ENCODE results near the gene MAP1LC3B2. TPM values are rescaled to one million over a fixed set of nuclear protein-coding genes. Genes with fewer than 3 reads are reported as not detected.
A peak's percentile ranks its signal among the peaks of the same experiment; 100 is the strongest.

Gene MAP1LC3B2
- polyA plus RNA-seq, 1 experiment: 3.8 TPM

DNA sequence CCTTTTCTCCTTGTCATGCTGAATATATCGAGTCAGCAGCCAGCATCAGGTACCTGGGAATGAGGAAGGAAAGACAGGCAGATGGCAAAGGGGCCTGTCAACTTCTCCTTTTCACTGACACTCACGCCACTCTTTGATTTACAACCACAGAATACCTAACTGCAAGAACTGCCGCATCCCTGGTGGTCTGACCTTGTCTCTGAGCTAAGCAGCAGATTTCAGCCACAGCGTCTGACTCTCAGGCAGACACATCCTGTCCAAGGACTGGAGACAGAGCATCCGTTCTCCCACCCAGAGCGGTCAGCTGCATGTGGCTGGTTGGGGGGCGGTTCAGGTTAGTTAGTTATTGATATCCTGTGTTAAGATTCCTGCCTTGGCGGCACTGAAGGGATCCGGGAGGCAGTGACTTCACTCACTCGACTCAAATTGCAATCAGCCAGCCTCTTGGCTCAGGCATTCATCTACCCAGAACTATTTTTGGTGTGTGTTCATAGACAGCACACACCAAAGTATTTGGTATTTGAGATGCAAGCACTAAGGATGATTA is 11.2 kb upstream of the MAP1LC3B2 start:
- CTCF ChIA-PET: no interaction called here
- POLR2A ChIA-PET: no interaction called here
- no peak overlapping the region for H3K4me3 ChIP-seq (ENCODE audit: low read depth, low read length)
- no peak for DNase-seq (ENCODE audit: low read depth, low spot score)
- TF ChIP-seq, protein P1, sequence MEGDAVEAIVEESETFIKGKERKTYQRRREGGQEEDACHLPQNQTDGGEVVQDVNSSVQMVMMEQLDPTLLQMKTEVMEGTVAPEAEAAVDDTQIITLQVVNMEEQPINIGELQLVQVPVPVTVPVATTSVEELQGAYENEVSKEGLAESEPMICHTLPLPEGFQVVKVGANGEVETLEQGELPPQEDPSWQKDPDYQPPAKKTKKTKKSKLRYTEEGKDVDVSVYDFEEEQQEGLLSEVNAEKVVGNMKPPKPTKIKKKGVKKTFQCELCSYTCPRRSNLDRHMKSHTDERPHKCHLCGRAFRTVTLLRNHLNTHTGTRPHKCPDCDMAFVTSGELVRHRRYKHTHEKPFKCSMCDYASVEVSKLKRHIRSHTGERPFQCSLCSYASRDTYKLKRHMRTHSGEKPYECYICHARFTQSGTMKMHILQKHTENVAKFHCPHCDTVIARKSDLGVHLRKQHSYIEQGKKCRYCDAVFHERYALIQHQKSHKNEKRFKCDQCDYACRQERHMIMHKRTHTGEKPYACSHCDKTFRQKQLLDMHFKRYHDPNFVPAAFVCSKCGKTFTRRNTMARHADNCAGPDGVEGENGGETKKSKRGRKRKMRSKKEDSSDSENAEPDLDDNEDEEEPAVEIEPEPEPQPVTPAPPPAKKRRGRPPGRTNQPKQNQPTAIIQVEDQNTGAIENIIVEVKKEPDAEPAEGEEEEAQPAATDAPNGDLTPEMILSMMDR (IDR thresholded peaks at IDR 0.05; ENCODE audit: low read depth, low read length): no peak
- no peaks in the 10 kb centered on the region for H3K27me3 ChIP-seq (ENCODE audit: control insufficient read depth, insufficient read depth, low read length)
- H3K27ac ChIP-seq (ENCODE audit: low read depth, low read length): no peak overlapping the region
- H3K9me3 ChIP-seq (ENCODE audit: control insufficient read depth, insufficient read depth, low read length): no peaks in the 10 kb centered on the region; the same call in 1 of the 2 replicates

DNA sequence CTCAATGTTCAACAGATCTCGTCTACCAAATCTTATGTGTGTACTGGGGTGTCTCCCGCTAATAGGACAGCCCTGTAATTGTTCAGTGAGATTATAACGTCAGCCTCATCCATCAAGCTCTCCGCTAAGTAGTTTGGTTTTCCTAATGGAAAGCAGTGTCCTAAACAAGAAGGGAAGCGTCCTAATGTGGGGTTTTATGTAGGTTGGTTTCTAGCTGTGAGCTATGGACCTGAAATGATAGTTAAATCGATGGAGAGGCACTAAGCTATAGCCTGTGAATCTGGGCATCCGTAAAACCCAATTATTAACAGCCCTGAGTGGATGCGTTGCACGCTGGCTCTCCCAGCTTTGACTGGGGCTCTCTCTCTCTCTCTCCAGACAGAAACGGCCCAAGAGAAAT is 9.2 kb upstream of the MAP1LC3B2 start:
- H3K9me3 ChIP-seq (ENCODE audit: control insufficient read depth, insufficient read depth, low read length): no peaks in the 10 kb centered on the region; the same call in 1 of the 2 replicates
- H3K27me3 ChIP-seq (ENCODE audit: control insufficient read depth, insufficient read depth, low read length): no peaks in the 10 kb centered on the region
- H3K4me3 ChIP-seq (ENCODE audit: low read depth, low read length): no peak overlapping the region
- H3K27ac ChIP-seq (ENCODE audit: low read depth, low read length): no peak overlapping the region
- DNase-seq (ENCODE audit: low read depth, low spot score): no peak
- ChIA-PET POLR2A (no interaction called here), CTCF (no interaction called here)
- TF ChIP-seq, protein P1 (IDR thresholded peaks at IDR 0.05; ENCODE audit: low read depth, low read length): no peak

DNA sequence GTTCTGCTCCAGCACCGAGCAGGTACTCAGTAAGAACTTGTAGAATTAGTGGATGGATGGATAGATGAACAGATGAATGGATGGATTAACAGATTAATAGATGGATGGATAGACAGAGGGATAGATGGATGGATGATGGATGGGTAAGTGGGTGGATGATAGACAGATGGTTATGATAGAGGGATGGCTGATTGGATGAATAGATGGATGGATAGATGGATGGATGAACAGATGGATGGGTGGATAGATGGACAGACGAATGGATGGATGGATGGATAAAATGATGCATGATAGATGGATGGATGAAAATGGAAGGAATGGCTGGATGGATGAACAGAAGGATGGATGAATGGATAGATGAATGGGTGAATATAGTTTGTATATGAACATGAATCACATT is 8.0 kb upstream of the MAP1LC3B2 start:
- TF ChIP-seq, protein P1 (IDR thresholded peaks at IDR 0.05; ENCODE audit: low read depth, low read length): no peak
- Histone ChIP-seq H3K9me3 (ENCODE audit: control insufficient read depth, insufficient read depth, low read length) (no peaks in the 10 kb centered on the region; the same call in 1 of the 2 replicates), H3K27me3 (ENCODE audit: control insufficient read depth, insufficient read depth, low read length) (no peaks in the 10 kb centered on the region), H3K4me3 (ENCODE audit: low read depth, low read length) (no peak overlapping the region), H3K27ac (ENCODE audit: low read depth, low read length) (no peak overlapping the region)
- POLR2A ChIA-PET: no interaction called here
- DNase-seq (ENCODE audit: low read depth, low spot score): no peak
- CTCF ChIA-PET: no interaction called here

DNA sequence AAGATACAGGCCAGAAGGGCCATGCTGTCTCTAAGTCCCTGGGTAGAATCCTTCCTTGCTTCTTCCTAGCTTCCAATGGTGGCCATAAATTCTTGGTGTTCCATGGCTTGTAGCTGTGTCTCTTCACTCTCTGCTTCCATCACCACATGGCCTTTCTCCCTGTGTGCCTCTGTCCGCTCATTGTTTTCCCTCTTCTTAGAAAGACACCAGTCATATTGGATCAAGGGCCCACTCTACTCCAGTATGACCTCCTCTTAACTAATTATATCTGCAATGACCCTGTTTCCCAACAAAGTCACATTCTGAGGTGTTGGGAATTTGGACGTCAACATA is 7.6 kb upstream of the MAP1LC3B2 start:
- POLR2A ChIA-PET: no interaction called here
- Histone ChIP-seq H3K27me3 (ENCODE audit: control insufficient read depth, insufficient read depth, low read length) (no peaks in the 10 kb centered on the region), H3K27ac (ENCODE audit: low read depth, low read length) (no peak overlapping the region), H3K4me3 (ENCODE audit: low read depth, low read length) (no peak overlapping the region), H3K9me3 (ENCODE audit: control insufficient read depth, insufficient read depth, low read length) (no peaks in the 10 kb centered on the region; the same call in 1 of the 2 replicates)
- no peak for DNase-seq (ENCODE audit: low read depth, low spot score)
- TF ChIP-seq, protein P1 (IDR thresholded peaks at IDR 0.05; ENCODE audit: low read depth, low read length): no peak
- CTCF ChIA-PET: no interaction called here

DNA sequence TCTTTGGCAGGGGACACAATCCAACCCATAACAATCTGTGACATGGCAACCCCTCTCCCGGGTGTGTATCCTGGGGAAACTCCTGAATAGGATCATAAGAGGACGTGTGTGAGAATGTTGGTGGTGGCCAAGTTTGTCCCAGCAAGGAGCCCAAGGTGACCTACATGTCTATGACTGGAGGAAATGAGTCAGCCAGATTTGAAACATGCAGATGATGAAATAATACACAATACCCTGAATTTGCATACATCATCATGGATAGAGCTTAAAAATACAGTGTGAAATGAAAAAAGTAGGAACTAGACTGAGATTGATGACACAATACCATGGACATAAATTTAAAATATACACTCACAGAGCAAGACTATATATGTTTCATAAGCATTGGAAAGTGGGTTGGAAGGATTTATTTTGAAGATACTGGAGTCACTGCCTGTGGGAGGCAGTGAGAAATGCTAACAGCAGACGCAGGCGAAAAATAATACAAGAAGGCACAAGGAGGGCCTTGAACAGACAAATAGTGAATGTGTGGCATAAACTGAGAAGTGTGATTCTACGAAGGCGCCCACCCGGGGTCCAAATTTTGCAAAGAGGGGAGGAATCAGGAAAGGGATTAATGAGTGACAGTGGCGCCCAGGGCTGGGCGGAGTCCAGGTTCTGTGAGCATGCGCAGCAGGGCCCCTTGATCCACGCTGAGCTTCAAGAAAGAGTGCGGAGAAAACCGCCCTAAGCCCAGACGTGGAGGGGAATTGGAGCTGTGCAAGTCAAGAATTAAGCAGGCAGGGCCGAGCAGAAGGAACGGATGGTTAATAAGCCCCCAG is 7.0 kb upstream of the MAP1LC3B2 start:
- CTCF ChIA-PET: no interaction called here
- no peak for DNase-seq (ENCODE audit: low read depth, low spot score)
- Histone ChIP-seq H3K27me3 (ENCODE audit: control insufficient read depth, insufficient read depth, low read length) (no peaks in the 10 kb centered on the region), H3K4me3 (ENCODE audit: low read depth, low read length) (no peak overlapping the region), H3K27ac (ENCODE audit: low read depth, low read length) (peak overlapping the region; percentile 11), H3K9me3 (ENCODE audit: control insufficient read depth, insufficient read depth, low read length) (no peaks in the 10 kb centered on the region; the same call in 1 of the 2 replicates)
- TF ChIP-seq, protein P1 (IDR thresholded peaks at IDR 0.05; ENCODE audit: low read depth, low read length): no peak
- POLR2A ChIA-PET: interaction anchor here (0.6 kb wide), 1 partner anchor 36 kb away, joined by 6 read pairs; no protein-coding TSS in a partner anchor

All from AG04450 (cell line).